ENCODE data around the gene RETN.

Gene RETN

GRCh38 chr19:7657131-7657751, 11.6 kb upstream of the RETN start:
- no peak for DNase-seq (ENCODE audit: low read depth in 2 of 2)

GRCh38 chr19:7658219-7658686, 10.6 kb upstream of the RETN start:
- DNase-seq (ENCODE audit: low read depth in 2 of 2), result no peak

- DNase-seq (ENCODE audit: low read depth in 2 of 2), result no peak
These were observed 6.9 kb upstream of the RETN start for GRCh38 chr19:7661744-7662538.

GRCh38 chr19:7662657-7663056, 6.2 kb upstream of the RETN start:
- no peak for DNase-seq (ENCODE audit: low read depth in 2 of 2)

- DNase-seq (ENCODE audit: low read depth in 2 of 2), result no peak
These were observed 5.1 kb upstream of the RETN start for GRCh38 chr19:7663706-7664105.

GRCh38 chr19:7665076-7665475, 3.8 kb upstream of the RETN start:
- DNase-seq (ENCODE audit: low read depth in 2 of 2), result peak; percentile 56 to 72

GRCh38 chr19:7669641-7670040, 792 bp downstream of the RETN start:
- no peak for DNase-seq (ENCODE audit: low read depth in 2 of 2)

- no peak for DNase-seq (ENCODE audit: low read depth in 2 of 2)
These were observed 1.4 kb downstream of the RETN start for GRCh38 chr19:7670150-7670783.

GRCh38 chr19:7670790-7671189, 1.9 kb downstream of the RETN start:
- no peak for DNase-seq (ENCODE audit: low read depth in 2 of 2)

- no peak for DNase-seq (ENCODE audit: low read depth in 2 of 2)
These were observed 3.7 kb downstream of the RETN start for GRCh38 chr19:7672522-7672921.

- DNase-seq (ENCODE audit: low read depth in 2 of 2), result peak in 1 of 2 experiments; percentile 5
These were observed 5.5 kb downstream of the RETN start for GRCh38 chr19:7674010-7675005.

GRCh38 chr19:7676376-7676775, 7.5 kb downstream of the RETN start:
- DNase-seq (ENCODE audit: low read depth in 2 of 2), result no peak

- no peak for DNase-seq (ENCODE audit: low read depth in 2 of 2)
These were observed 8.0 kb downstream of the RETN start, which contains the start of gene MCEMP1 for GRCh38 chr19:7676854-7677253. MCEMP1 (plus strand) TSS chr19:7677090; CDS start chr19:7677121, 31 bp downstream.

GRCh38 chr19:7677669-7678311, 8.9 kb downstream of the RETN start:
- DNase-seq (ENCODE audit: low read depth in 2 of 2), result no peak

GRCh38 chr19:7678971-7679751, 10.3 kb downstream of the RETN start:
- no peak for DNase-seq (ENCODE audit: low read depth in 2 of 2)

GRCh38 chr19:7679771-7680605, 11.1 kb downstream of the RETN start:
- DNase-seq (ENCODE audit: low read depth in 2 of 2), result no peak

- peak; percentile 47 to 48 for DNase-seq (ENCODE audit: low read depth in 2 of 2)
These were observed 11.9 kb downstream of the RETN start, which contains the start of gene TRAPPC5 for GRCh38 chr19:7680606-7681339. TRAPPC5 (plus strand) TSS chr19:7680833; CDS start chr19:7682254, 1,421 bp downstream.
